Smooth muscle cell (in vitro differentiated cells): ENCODE measurements around the gene NRXN3. TPM values are rescaled to one million over a fixed set of nuclear protein-coding genes. Genes with fewer than 3 reads are reported as not detected.

ENCODE experiments used
- DNase-seq: peaks from one replicate; lab custom pipeline; 2025; ENCODE audit not compliant: unreplicated experiment; lab: John Stamatoyannopoulos, UW
- H2AFZ ChIP-seq: fragments of 200-600 bp; sonication (generic); 2 replicates; pipeline ENCODE4 v1.6.0; 2016; ENCODE audit warnings: antibody characterized with exemption, low read depth, mild to moderate bottlenecking
- H3F3A ChIP-seq: fragments of 200-600 bp; sonication (generic); 2 replicates; pipeline ENCODE4 v1.6.0; 2017; ENCODE audit warnings: antibody characterized with exemption, low read depth
- H3K27ac ChIP-seq: fragments of 200-600 bp; sonication (generic); 2 replicates; pipeline ENCODE4 v1.5.1; 2016; ENCODE audit warnings: low read depth, mild to moderate bottlenecking
- H3K27me3 ChIP-seq: fragments of 200-600 bp; sonication (generic); 2 replicates; pipeline ENCODE4 v1.6.1; 2016; ENCODE audit warnings: low read depth, mild to moderate bottlenecking
- H3K36me3 ChIP-seq: fragments of 200-600 bp; sonication (generic); 2 replicates; pipeline ENCODE4 v1.5.1; 2016; ENCODE audit warnings: low read depth
- H3K4me1 ChIP-seq: fragments of 200-600 bp; sonication (generic); 2 replicates; pipeline ENCODE4 v1.5.1; 2016; ENCODE audit warnings: low read depth
- H3K4me2 ChIP-seq: fragments of 200-600 bp; sonication (generic); 2 replicates; pipeline ENCODE4 v1.6.0; 2016; ENCODE audit warnings: mild to moderate bottlenecking
- H3K4me3 ChIP-seq: fragments of 200-600 bp; sonication (generic); 2 replicates; pipeline ENCODE4 v1.5.1; 2016; ENCODE audit warnings: mild to moderate bottlenecking
- H3K79me2 ChIP-seq: fragments of 200-600 bp; sonication (generic); 2 replicates; pipeline ENCODE4 v1.6.0; 2016; ENCODE audit warnings: low read depth, mild to moderate bottlenecking
- H3K9ac ChIP-seq: fragments of 200-600 bp; sonication (generic); 2 replicates; pipeline ENCODE4 v1.6.0; 2016; ENCODE audit warnings: low read depth
- H3K9me3 ChIP-seq: fragments of 200-600 bp; sonication (generic); replicated peaks from 2 replicates; pipeline ENCODE4 v1.5.1; 2016; ENCODE audit warnings: low read depth
- H4K20me1 ChIP-seq: fragments of 200-600 bp; sonication (generic); 2 replicates; pipeline ENCODE4 v1.6.0; 2016; ENCODE audit warnings: low read depth
- WGBS: methylation state at CpG from one replicate; pipeline ENCODE4 v1.1.7; 2016; ENCODE audit warnings: low lambda C conversion rate; 5-methylcytosine and 5-hydroxymethylcytosine counted together
- polyA plus RNA-seq: library from polyadenylated mRNA; unstranded; fragments of >200 nt; fragmentation: Nextera tagmentation; extraction: Ambion mirVana; gene quantifications from 2 replicates; pipeline ENCODE4 v1.2.1, GENCODE V29; 2016
- total RNA-seq: library from RNA; depleted of rRNA; stranded (reverse); fragments of >200 nt; gene quantifications from 2 replicates; pipeline ENCODE4 v1.2.3, GENCODE V29; 2014
- TF ChIP-seq, protein P1 (sequence below): fragments of 200-600 bp; sonication (generic); IDR thresholded peaks from 2 replicates; pipeline ENCODE4 v1.5.1; 2017; ENCODE audit warnings: borderline replicate concordance, mild to moderate bottlenecking, antibody characterized with exemption; ENCODE audit not compliant: insufficient read depth, poor library complexity, severe bottlenecking

The NRXN3 gene
- total and polyA plus RNA-seq, 2 experiments from 2014 or later: 1.2 to 7.0 TPM

DNA sequence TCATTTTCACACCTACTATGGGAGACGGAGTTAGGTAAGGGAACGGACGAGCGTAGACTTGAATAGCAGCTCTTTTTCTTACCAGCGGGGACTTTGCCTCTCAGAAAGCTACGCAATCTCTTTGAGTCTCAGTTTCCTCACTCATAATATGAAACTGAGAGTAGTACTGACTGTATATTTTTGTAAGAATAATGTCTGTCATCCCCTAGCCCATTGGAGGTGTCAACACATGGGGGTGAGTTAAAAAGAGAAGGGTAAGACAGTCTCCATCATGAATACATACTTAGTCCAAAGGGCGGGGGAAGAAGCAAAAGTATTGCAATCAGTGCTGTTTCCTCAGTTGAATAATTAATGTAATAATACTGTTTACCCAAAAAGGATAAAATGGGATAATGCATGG, 592.2 kb downstream of the NRXN3 start:
- H3F3A ChIP-seq: no peaks in the 10 kb centered on the region
- no peaks in the 10 kb centered on the region for H3K9me3 ChIP-seq
- H2AFZ ChIP-seq: no peak overlapping the region
- no peak overlapping the region for H3K4me3 ChIP-seq
- no peaks in the 10 kb centered on the region for H3K36me3 ChIP-seq
- 88% methylated on average over 7 of the region's 7 CpGs for WGBS
- H3K9ac ChIP-seq: no peak overlapping the region
- no peak for DNase-seq
- peaks cover 5% of the 10 kb centered on the region for H3K4me1 ChIP-seq
- H3K79me2 ChIP-seq: no peaks in the 10 kb centered on the region
- H3K4me2 ChIP-seq: no peak overlapping the region
- H4K20me1 ChIP-seq: no peaks in the 10 kb centered on the region
- TF ChIP-seq, protein P1, sequence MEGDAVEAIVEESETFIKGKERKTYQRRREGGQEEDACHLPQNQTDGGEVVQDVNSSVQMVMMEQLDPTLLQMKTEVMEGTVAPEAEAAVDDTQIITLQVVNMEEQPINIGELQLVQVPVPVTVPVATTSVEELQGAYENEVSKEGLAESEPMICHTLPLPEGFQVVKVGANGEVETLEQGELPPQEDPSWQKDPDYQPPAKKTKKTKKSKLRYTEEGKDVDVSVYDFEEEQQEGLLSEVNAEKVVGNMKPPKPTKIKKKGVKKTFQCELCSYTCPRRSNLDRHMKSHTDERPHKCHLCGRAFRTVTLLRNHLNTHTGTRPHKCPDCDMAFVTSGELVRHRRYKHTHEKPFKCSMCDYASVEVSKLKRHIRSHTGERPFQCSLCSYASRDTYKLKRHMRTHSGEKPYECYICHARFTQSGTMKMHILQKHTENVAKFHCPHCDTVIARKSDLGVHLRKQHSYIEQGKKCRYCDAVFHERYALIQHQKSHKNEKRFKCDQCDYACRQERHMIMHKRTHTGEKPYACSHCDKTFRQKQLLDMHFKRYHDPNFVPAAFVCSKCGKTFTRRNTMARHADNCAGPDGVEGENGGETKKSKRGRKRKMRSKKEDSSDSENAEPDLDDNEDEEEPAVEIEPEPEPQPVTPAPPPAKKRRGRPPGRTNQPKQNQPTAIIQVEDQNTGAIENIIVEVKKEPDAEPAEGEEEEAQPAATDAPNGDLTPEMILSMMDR: no peak
- H3K27me3 ChIP-seq: no peaks in the 10 kb centered on the region
- H3K27ac ChIP-seq: no peak overlapping the region

DNA sequence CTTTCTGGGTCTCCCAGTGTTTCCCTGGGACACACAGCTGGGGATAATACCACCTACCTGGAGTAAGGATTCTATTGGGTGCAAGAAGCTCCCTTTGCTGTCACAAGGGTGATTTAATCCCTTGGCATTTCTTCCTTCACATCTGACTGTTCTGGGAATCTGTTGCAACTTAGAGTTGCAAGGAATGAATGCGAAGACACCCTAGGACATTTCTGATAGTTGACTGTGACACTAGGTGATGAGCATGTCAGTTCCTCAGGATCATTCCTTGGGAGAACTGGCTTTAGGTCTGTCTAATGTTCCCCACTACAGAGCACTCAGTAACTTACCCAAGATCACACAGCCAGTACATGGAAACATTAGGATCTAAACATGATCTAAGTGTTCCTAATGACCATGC, 593.6 kb downstream of the NRXN3 start:
- no peaks in the 10 kb centered on the region for H4K20me1 ChIP-seq
- no peak overlapping the region for H2AFZ ChIP-seq
- peak overlapping the region; percentile 19 for H3K4me2 ChIP-seq
- H3F3A ChIP-seq: no peaks in the 10 kb centered on the region
- TF ChIP-seq, protein P1: no peak
- no peak overlapping the region for H3K27ac ChIP-seq
- peaks cover 5% of the 10 kb centered on the region for H3K4me1 ChIP-seq
- 96% methylated on average over 1 of the region's 1 CpG for WGBS
- H3K9me3 ChIP-seq: no peaks in the 10 kb centered on the region
- H3K4me3 ChIP-seq: no peak overlapping the region
- no peaks in the 10 kb centered on the region for H3K79me2 ChIP-seq
- H3K27me3 ChIP-seq: no peaks in the 10 kb centered on the region
- H3K36me3 ChIP-seq: no peaks in the 10 kb centered on the region
- no peak for DNase-seq
- H3K9ac ChIP-seq: no peak overlapping the region

DNA sequence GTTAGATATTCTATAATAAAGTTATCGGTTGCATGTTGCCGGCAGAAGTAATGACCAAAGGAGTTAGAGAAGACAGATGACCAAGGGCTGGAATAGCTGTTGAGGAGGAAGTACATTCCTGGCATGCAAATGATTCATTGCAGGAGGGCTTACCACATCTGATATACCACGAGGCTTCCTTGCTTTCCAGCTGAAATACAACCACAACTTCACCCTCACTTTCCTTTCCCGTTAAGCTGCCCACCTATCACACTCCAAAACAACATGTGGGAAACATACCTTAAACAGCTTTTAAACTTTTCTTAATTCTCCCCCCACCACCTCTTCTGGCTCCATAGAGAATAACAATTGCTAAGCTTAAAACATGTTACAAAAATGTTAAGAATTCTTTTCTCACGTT, 594.1 kb downstream of the NRXN3 start:
- no peak for DNase-seq
- WGBS: 26% methylated on average over 5 of the region's 5 CpGs
- Histone ChIP-seq H3K4me1 (peaks cover 5% of the 10 kb centered on the region), H4K20me1 (no peaks in the 10 kb centered on the region), H2AFZ (no peak overlapping the region), H3K27me3 (no peaks in the 10 kb centered on the region), H3F3A (no peaks in the 10 kb centered on the region), H3K4me3 (no peak overlapping the region), H3K9me3 (no peaks in the 10 kb centered on the region), H3K4me2 (peak overlapping the region; percentile 19), H3K79me2 (no peaks in the 10 kb centered on the region), H3K27ac (no peak overlapping the region), H3K36me3 (no peaks in the 10 kb centered on the region), H3K9ac (no peak overlapping the region)
- TF ChIP-seq, protein P1: no peak

DNA sequence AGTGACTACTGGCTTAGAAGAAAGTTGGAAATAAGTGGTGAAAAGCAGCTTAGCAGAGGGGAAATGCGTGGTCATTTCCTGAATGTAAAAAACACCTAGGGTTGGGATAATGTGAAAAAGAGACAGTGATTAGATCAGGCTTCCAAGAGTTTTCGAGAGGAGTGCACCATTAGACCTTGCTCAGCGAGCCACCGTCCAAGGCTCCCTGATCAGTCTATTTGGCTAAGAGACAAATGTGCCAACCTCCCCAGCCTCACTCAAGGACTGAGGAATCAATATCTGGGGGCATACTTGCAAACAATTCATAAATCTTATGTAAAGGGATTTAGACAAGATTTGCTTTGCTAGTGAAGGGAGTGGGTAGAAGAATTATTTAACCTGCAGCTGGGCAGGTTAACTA, 594.5 kb downstream of the NRXN3 start:
- DNase-seq: no peak
- Histone ChIP-seq H3K27ac (no peak overlapping the region), H3K9ac (no peak overlapping the region), H4K20me1 (no peaks in the 10 kb centered on the region), H3K4me1 (peaks cover 5% of the 10 kb centered on the region), H3K4me2 (peak overlapping the region; percentile 19), H3K79me2 (no peaks in the 10 kb centered on the region), H3K4me3 (no peak overlapping the region), H2AFZ (no peak overlapping the region), H3K27me3 (no peaks in the 10 kb centered on the region), H3K9me3 (no peaks in the 10 kb centered on the region), H3K36me3 (no peaks in the 10 kb centered on the region), H3F3A (no peaks in the 10 kb centered on the region)
- WGBS: 75% methylated on average over 4 of the region's 4 CpGs
- TF ChIP-seq, protein P1: no peak
